Measurements from ENCODE around the gene KDM4C. TPM values are rescaled to one million over a fixed set of nuclear protein-coding genes. Genes with fewer than 3 reads are reported as not detected.

The KDM4C gene
- total and polyA plus RNA-seq, 2 of the 13 experiments (the other 11 are each of a cell fraction or from before 2014, with no cell fraction given), result 19.4 to 23.6 TPM

GRCh38 chr9:6788162-6789016 lies 30.6 kb downstream of the KDM4C start (continued):
- TF ChIP-seq KIAA2018 (CRISPR knock-in tag; IDR thresholded peaks at IDR 0.05; ENCODE audit: borderline replicate concordance) (no peak), ZBTB37 (CRISPR knock-in tag; IDR thresholded peaks at IDR 0.05) (no peak), MEF2D (CRISPR knock-in tag; IDR thresholded peaks at IDR 0.05) (peak; percentile 16; the same call in 1 of the 2 replicates), IRX3 (CRISPR knock-in tag; IDR thresholded peaks at IDR 0.05; ENCODE audit: borderline replicate concordance, low read depth) (no peak), RFX3 (CRISPR knock-in tag; IDR thresholded peaks at IDR 0.05) (no peak), XBP1 (CRISPR knock-in tag; IDR thresholded peaks at IDR 0.05) (no peak), CBFB (CRISPR knock-in tag; IDR thresholded peaks at IDR 0.05) (no peak), ZFX (CRISPR knock-in tag; IDR thresholded peaks at IDR 0.05; ENCODE audit: low read depth) (no peak; the same call in 1 of the 2 replicates), ZNF790 (CRISPR knock-in tag; IDR thresholded peaks at IDR 0.05; ENCODE audit: borderline replicate concordance) (no peak), ZNF510 (CRISPR knock-in tag; IDR thresholded peaks at IDR 0.05; ENCODE audit: low read depth) (no peak), BRD4 (CRISPR knock-in tag; IDR thresholded peaks at IDR 0.05) (no peak), MIXL1 (CRISPR knock-in tag; IDR thresholded peaks at IDR 0.05) (peak; percentile 59; the same call in 1 of the 2 replicates), PAWR (CRISPR knock-in tag; IDR thresholded peaks at IDR 0.05; ENCODE audit: borderline replicate concordance) (no peak)
- TF ChIP-seq, protein P1, sequence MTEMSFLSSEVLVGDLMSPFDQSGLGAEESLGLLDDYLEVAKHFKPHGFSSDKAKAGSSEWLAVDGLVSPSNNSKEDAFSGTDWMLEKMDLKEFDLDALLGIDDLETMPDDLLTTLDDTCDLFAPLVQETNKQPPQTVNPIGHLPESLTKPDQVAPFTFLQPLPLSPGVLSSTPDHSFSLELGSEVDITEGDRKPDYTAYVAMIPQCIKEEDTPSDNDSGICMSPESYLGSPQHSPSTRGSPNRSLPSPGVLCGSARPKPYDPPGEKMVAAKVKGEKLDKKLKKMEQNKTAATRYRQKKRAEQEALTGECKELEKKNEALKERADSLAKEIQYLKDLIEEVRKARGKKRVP (CRISPR knock-in tag; IDR thresholded peaks at IDR 0.05), result no peak
- TF ChIP-seq, protein P2, sequence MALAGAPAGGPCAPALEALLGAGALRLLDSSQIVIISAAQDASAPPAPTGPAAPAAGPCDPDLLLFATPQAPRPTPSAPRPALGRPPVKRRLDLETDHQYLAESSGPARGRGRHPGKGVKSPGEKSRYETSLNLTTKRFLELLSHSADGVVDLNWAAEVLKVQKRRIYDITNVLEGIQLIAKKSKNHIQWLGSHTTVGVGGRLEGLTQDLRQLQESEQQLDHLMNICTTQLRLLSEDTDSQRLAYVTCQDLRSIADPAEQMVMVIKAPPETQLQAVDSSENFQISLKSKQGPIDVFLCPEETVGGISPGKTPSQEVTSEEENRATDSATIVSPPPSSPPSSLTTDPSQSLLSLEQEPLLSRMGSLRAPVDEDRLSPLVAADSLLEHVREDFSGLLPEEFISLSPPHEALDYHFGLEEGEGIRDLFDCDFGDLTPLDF (CRISPR knock-in tag; IDR thresholded peaks at IDR 0.05), result no peak
- TF ChIP-seq, protein P3, sequence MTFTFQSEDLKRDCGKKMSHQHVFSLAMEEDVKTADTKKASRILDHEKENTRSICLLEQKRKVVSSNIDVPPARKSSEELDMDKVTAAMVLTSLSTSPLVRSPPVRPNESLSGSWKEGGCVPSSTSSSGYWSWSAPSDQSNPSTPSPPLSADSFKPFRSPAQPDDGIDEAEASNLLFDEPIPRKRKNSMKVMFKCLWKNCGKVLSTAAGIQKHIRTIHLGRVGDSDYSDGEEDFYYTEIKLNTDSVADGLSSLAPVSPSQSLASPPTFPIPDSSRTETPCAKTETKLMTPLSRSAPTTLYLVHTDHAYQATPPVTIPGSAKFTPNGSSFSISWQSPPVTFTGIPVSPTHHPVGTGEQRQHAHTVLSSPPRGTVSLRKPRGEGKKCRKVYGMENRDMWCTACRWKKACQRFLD (CRISPR knock-in tag; IDR thresholded peaks at IDR 0.05; ENCODE audit: borderline replicate concordance), result no peak
